ENCODE results near the gene GAS6. TPM values are rescaled to one million over a fixed set of nuclear protein-coding genes. Genes with fewer than 3 reads are reported as not detected.
"Not testable (repeated sequence)": the region's sequence is repeated elsewhere in the genome, so short reads cannot be mapped to it uniquely, and the experiment has no call there.

Gene GAS6
- total RNA-seq, 2 donors from 2014 or later, result 165 to 175 TPM

- ATAC-seq, result no peak
- intact Hi-C loops (cut with DNase I), result no loop called here
- no peak for DNase-seq
These were observed 71.6 kb downstream of the GAS6 start for GRCh38 chr13:113792236-113792770.

GRCh38 chr13:113791761-113792160, 72.1 kb downstream of the GAS6 start:
- no peak for DNase-seq
- no peak for ATAC-seq
- intact Hi-C loops (cut with DNase I), result no loop called here

GRCh38 chr13:113791226-113791625, 72.7 kb downstream of the GAS6 start:
- intact Hi-C loops (cut with DNase I), result no loop called here
- DNase-seq, result no peak
- ATAC-seq, result no peak

GRCh38 chr13:113789931-113790330, 73.9 kb downstream of the GAS6 start:
- intact Hi-C loops (cut with DNase I); ATAC-seq; DNase-seq: not testable (repeated sequence)

- ATAC-seq (no peak), DNase-seq (no peak)
- intact Hi-C loops (cut with DNase I), result no loop called here
These were observed 74.7 kb downstream of the GAS6 start for GRCh38 chr13:113789167-113789566.

DNA sequence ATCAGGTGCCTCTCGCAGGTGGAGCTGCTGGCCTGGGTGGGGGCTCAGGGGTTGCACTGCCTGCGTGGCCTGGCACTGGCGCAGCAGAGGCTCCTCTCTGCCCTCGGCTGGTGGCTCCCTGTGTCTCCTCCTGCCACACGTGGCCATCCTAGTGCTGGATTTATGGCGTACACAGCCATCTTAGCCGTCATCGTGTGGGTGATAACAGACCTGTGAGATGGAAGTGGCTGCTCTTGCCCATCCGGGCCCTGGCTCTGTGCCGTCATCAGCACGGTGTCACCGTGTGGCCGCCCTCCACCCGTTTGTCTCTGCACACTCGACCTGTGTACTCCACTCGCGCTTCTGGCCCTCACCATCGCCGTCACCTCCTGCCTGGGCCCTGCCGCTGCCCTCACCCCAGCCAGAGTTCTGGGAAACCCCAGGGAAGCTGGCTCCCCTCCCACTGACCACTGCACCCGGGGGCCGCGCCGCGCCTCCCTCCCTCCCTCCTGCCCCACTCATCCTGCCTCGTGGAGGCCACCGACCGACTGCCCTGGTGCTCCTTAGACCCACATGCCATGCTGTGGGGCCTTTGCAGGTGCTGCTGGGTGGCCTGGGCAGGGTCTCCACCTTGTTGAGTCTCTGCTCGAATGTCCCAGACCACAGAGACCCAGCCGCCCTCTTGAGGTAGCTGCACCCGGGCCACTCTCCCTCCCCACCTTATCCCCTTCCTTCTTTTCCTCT, 75.3 kb downstream of the GAS6 start:
- intact Hi-C loops (cut with DNase I), result no loop called here
- no peak for DNase-seq

GRCh38 chr13:113787694-113788093, 76.2 kb downstream of the GAS6 start:
- intact Hi-C loops (cut with DNase I), result no loop called here
- no peak for ATAC-seq
- no peak for DNase-seq

More for the DNA sequence above, 75.3 kb downstream of the GAS6 start:
- ATAC-seq, result no peak

GRCh38 chr13:113786262-113786841, 77.5 kb downstream of the GAS6 start:
- intact Hi-C loops (cut with DNase I), result no loop called here
- DNase-seq, result no peak
- ATAC-seq, result no peak

GRCh38 chr13:113785051-113786010, 78.5 kb downstream of the GAS6 start:
- ATAC-seq, result no peak
- DNase-seq, result no peak

GRCh38 chr13:113784645-113785024, 79.2 kb downstream of the GAS6 start:
- ATAC-seq (no peak), DNase-seq (no peak)
- intact Hi-C loops (cut with DNase I), result no loop called here

More at GRCh38 chr13:113785051-113786010, 78.5 kb downstream of the GAS6 start:
- intact Hi-C loops (cut with DNase I), result no loop called here

DNA sequence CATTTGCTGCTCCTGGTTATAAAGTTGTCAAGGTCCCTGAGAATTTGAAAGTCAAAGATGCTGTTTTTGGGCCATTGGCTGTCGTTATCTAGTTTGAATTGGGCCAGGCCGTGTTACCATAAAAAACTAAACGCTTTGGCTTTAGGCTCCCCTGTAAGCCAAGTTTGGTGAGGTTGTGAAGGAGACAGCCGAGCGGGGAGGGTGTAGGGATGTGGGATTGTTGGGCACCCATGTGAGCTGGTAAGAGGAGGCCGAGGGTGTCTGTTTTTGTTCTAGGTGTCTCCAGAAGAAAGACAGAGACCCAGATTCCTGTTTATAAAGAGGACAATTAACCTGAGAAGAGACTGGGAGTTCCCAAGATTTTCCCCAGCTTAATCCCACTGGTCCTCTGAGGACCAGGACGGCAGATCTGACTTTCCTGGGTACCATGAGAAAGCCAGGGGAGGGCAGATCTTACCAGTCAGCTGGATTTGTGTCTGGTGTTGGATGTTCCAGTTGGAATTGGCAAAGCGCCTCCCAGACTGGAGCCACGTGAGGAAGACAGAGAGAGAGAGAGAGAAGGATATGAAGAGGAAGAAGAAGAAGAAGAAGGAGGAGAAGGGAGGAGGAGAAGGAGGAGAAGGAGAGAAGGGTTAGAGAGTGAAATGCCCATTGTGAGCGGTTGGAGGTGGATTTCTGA, 79.8 kb downstream of the GAS6 start:
- intact Hi-C loops (cut with DNase I), result no loop called here
- no peak for DNase-seq
- ATAC-seq, result no peak

DNA sequence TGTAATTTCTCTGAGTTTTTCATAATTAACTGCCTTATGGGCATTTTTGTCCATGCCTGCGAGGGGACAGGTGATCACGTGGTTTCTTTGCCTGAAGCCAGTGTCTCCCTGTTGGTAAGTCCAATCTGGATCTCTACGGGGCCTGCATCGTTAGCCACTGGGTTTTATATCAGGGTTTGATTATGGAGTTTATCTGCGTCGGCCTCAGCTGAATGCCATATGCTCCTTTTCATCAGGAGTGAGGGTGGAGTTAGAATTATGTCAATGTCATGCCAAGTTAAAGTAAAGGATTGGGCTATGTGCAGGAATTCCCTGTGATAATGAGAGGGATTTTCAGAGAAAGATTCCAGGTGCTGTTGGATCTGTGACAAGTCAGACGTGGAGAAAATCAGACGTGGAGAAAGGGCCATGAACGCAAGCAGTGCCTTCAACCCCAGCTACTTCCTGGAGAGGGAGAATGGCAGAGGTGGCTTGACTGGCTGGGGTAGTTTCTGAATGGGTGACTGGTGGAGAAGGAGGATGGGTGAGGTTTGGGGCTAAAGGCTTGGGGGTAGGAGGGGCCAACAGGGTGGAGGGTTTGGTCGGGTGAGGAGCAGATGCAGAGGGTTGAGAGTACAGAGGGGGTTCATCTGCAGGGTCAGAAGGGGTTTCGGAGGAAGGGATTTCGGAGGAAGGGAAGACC, 80.5 kb downstream of the GAS6 start:
- ATAC-seq, result no peak
- no peak for DNase-seq

DNA sequence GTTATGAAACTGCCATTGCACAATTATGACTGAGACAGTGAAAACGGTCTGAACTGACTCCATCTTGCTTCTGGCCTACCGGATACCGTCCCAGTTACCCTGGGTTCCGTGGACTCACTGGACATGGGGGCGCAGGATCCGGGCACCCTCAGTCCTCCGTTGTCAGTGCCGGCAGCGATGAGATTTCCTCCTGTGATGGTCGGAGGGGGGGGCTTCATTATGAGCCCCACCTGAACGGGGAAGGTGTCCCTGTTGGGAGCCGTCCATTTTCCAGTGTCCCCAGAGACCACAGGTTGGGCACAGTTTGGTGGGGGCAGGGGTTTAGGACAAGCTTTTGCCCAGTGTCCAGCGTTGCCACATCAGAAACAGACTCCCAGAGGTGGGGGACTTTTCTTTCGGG, 81.4 kb downstream of the GAS6 start:
- ATAC-seq (no peak), DNase-seq (no peak)
- intact Hi-C loops (cut with DNase I), result no loop called here

More for the DNA sequence above, 80.5 kb downstream of the GAS6 start:
- intact Hi-C loops (cut with DNase I), result no loop called here

DNA sequence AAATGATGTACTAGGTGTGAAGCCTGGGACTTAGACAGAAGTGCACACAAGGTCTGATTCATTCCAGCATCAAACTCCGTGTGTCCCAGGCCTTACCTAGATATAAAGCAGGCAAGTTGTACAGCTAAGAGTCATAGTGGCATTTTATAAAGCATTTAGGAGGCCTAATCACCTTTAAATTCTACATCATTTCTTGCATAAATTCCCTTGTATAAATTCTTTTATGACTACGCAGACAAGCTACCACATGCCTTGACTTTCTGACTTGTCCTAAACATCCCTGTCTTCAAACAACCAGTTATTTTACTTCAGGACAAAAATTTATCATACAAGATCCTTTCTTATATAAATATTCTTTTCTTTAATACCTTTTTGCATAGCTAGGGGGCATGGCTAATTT, 82.3 kb downstream of the GAS6 start:
- no peak for DNase-seq
- intact Hi-C loops (cut with DNase I), result no loop called here
- no peak for ATAC-seq

DNA sequence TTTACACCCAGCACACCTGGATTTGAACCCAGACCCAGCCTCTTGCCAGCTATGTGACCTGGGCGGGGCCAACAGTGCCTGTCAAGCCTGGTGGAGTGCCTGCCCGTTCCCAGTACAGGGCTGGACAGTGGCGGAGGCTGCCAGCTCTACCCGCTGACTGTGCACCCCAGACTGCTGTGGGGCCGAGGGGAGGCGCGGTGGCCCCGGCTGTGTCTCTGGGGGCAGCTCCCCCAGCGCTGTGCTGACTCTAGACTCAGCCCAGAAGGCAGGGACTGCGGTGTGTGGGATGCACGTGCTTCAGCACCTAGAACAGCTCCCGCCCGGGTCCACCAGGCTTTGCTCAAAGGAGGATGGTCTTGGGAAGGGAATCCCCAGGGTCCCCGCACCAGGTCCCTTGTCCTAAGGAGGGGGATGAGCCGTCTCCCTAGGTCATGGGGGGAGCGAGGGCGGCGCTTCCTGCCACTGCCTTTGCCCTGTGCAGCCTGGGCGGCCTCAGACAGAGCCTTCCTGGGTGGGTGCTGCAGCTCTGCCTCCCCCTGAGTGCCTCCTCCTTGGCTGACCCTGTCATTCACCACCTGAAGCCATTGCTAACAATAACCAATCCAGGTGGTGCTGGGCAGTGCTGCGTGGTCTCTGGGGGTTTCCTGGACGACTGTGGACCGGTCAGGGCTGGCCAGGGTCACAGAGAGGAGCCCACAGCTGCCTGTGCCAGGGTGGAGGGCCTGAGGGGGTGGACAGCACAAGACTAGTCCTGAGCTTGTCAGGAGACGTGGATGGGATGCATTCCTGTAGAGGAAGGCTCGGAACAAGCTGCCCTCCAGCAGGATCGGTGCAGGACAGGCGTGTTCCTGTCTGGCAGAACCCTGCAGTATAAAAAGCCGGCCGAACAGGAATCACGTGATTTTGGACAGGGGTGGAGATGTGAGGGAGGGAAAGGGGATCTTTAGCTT, 86.3 kb downstream of the GAS6 start:
- intact Hi-C loops (cut with DNase I), result no loop called here
- peak; percentile 44 to 56 for ATAC-seq

GRCh38 chr13:113776231-113777125, 87.4 kb downstream of the GAS6 start:
- intact Hi-C loops (cut with DNase I), result no loop called here
- no peak for ATAC-seq
- no peak for DNase-seq

More for the DNA sequence above, 86.3 kb downstream of the GAS6 start:
- DNase-seq, result no peak

Data from left cardiac atrium (tissue), 4 donors.